Activated CD8-positive, alpha-beta memory T cell treated with anti-CD3 and anti-CD28 coated beads, Interleukin-2, amount 50 U/mL, for 1 hour (primary cell): ENCODE data around the gene ASAP3.

Experiments used
- DNase-seq: peaks from one replicate; pipeline ENCODE4 v3.0.0-alpha.2; 2020; ENCODE audit errors: extremely low read depth

Gene ASAP3

GRCh38 chr1:23423415-23424292 is 60.3 kb downstream of the ASAP3 start:
- no peak for DNase-seq

GRCh38 chr1:23422941-23423340 is 61.0 kb downstream of the ASAP3 start:
- DNase-seq: no peak

GRCh38 chr1:23422241-23422877 is 61.6 kb downstream of the ASAP3 start:
- DNase-seq: no peak

DNA sequence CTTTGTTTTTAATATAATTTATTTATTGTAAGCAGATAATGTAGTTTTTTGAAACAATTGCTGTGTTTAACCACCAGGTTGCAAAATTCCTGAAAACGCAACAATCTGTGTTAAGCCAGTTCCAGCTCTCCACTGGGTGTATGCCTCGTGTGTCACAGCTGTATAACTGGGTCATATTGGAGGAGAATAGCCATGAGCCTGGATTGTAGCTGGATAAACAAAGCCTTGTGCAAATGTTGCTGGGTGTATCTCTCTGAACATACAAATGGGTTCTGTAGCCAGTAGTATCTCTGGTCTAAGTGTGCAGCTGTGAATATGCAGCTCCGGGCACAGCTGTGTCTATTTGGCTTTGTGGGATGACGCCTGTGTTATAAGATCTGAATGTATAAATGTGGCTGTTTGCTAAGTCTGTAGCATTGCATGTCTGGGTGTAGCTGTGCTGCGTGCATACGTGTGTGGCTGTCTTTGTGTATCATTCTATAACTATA is 62.2 kb downstream of the ASAP3 start:
- DNase-seq: no peak

- DNase-seq: no peak
Observed at GRCh38 chr1:23421343-23421742, 62.6 kb downstream of the ASAP3 start.

DNA sequence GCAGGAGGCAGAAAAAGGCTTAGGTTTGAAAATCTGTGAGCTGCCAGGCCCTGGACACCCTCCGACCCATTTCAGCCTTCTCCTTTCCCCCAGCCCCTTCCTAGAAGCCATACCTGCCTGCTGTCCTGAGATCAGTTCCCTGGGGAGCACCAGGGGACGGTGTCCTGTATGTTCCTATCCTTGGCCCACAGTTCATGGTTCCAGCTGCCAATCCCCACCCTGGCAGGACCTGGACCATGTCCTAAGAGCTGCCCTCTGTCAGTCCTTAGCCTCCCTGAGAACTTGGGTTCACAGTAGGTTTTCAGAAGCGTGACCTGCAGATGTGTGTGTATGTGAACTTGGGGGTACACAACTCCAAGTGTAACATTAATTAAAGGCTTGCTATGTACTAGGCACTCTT is 63.2 kb downstream of the ASAP3 start:
- no peak for DNase-seq

- DNase-seq: no peak
Observed at GRCh38 chr1:23419180-23419579, 64.8 kb downstream of the ASAP3 start.

GRCh38 chr1:23417570-23417969 is 66.4 kb downstream of the ASAP3 start:
- no peak for DNase-seq

DNA sequence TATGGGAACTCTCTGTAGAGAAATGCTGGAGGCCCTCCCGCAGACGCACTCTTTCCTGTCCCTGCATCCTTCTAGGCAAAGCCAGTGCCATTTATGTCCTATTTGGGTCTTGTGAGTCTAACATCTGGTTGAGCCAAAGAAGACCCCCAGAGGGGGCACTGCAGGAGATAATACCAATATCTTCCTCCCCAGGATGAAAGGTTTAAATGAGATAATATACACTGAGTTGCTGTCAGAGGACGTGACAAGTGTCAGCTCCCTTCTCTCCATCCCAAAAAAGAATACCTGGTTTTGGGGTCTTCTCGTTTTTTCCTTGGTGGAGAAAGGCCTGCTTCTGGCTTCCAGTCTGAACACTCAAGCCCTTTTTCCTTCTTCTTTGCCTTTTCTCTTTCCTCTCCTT is 67.0 kb downstream of the ASAP3 start:
- no peak for DNase-seq

GRCh38 chr1:23408797-23409290 is 75.1 kb downstream of the ASAP3 start:
- DNase-seq: no peak

GRCh38 chr1:23407016-23407630 is 76.9 kb downstream of the ASAP3 start:
- no peak for DNase-seq

GRCh38 chr1:23405946-23406345 is 78.0 kb downstream of the ASAP3 start:
- no peak for DNase-seq

DNA sequence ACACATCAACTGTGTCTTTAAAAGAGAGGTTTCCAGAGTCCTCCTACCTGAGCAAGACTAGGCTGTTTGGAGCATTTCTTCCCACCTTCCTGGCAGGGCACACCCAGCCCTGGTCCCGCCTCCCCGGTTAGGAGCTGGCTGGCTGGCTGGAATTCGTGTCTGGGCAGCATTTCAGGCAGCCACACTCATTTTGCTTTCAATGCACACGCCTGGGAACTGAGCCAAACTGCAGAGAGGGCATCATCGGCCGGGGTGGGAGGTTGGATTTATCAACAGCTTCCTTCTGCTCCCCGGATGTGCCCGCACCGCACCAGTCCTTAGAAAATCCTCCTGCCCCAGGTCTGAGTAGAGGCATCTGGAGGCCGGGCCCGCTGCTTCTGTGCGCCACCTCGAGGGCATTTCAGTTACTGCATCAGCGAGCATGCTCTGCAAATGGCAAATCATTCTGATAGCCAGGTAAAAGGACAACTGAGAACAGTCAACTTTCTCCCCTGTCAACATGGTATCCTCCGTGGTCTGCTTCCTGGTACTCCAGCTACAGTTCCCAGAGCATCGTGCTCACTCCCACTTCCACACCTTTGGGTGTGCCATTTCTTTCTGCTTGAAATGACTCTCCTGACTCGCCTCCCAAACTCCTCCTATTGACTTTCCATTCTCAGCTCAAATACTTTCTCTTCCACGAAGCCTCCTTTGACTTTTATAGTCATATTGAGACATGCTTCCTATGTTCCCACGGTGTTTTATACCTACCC is 80.1 kb downstream of the ASAP3 start:
- peak; percentile 27 for DNase-seq

- no peak for DNase-seq
Observed at GRCh38 chr1:23403355-23403734, 80.6 kb downstream of the ASAP3 start.

GRCh38 chr1:23403038-23403336 is 81.0 kb downstream of the ASAP3 start:
- no peak for DNase-seq

DNA sequence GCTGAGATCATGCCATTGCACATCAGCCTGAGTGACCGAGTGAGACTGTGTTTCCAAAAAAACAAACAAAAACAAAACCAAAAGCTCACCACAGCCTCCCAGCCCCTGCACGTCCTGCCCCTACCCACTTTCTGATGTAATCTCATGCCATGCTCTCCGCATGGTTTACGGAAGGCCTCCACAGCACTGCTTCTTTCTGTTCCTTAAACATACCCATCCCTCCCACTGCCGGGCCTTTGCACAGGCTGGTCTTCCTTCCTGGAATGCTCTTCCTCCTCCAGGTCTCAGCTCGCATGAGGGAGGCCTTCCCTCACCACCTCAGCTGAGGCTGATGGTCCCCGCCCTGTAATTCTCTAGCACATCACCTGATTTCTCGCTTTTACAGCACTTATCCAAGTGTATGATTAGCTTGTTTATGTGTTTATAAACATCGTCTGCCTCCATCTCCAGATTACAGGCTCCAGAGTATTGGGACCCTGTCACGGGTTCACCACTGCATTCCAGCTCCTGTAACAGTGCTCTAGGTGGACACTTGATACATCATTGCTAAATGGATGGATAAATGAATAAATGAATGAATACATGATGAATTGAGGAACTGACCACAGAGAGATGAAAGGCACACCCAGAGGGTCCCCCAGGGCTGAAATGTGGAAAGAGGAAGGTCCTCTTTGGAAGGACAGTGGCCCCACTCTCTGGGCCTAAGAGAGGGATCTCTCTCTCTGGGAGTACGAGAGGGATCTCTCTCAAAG is 81.5 kb downstream of the ASAP3 start:
- DNase-seq: no peak

DNA sequence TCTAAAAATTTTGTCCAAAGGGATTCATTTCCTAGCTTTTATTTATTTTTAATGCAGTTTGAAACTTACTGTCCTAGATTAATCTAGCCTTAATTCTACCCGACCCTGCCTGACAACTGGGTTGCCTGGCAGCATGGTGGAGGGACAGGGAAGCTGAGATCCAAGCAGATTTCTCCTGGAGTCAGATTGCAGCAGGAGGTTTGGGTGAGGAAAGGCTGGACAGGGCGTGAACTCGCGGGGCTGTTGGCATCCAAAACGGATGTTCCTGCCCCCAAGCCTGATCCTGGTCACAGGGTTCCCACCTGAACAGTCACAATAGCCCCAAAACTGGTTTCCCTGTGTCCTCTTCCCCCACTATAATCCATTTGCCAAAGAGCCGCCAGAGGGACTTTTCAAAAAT is 82.7 kb downstream of the ASAP3 start:
- no peak for DNase-seq

- no peak for DNase-seq
Observed at GRCh38 chr1:23400324-23401114, 83.5 kb downstream of the ASAP3 start.

- no peak for DNase-seq
Observed at GRCh38 chr1:23399229-23399628, 84.8 kb downstream of the ASAP3 start.

DNA sequence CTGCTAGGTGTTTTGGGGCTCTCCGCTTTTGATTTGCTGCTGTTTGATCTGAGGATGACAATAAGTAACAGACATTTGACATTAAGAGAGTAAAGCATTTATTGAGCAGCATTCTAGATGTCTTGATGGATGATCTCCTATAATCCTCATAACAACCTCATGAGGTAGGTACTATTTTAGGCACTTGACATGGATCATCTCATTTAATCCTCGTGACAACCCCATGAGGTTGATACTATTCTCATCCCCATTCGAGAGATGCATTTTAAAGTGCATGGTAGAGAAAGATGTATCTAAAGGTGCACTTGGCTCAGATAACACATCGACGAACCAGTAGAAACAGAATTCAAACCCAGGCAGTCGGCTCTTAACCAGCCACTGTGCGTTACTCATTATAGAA is 86.1 kb downstream of the ASAP3 start:
- no peak for DNase-seq

DNA sequence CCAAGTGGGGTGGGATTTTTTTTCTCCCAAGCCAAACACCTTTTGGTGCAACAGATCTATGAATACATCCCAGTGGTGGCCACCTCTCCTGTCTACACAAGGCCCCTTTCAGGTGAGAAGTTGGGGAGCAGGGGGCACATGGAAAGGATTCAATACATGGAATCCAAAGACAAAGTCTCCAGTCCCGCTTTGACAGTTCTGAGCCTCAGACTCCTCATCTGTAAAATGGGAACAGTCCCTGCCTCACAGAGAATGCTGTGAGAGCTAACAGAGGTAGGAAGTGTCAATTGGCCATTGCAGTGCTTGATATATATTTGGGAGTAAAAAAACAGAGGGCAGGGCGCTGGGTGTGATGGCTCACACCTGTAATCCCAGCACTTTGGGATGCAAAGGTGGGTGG is 87.6 kb downstream of the ASAP3 start:
- no peak for DNase-seq
